Liver (tissue), 3 donors: ENCODE data around the gene PTPRN2.

ENCODE experiments used
- GABPA ChIP-seq, 2 donors: IDR thresholded peaks in 1 of 2; conservative IDR thresholded peaks in 1 of 2; 2 replicates each; pipeline ENCODE4 v1.6.1; 2016; ENCODE audit warnings: antibody characterized with exemption in 2 of 2, mild to moderate bottlenecking in 1 of 2, moderate library complexity in 1 of 2
- SP1 ChIP-seq: IDR thresholded peaks from 2 replicates; pipeline ENCODE4 v1.6.1; 2018; ENCODE audit warnings: antibody characterized with exemption, mild to moderate bottlenecking
- TAF1 ChIP-seq: conservative IDR thresholded peaks from 2 replicates; pipeline ENCODE4 v1.6.1; 2016; ENCODE audit warnings: antibody characterized with exemption, mild to moderate bottlenecking
- YY1 ChIP-seq: IDR thresholded peaks from 2 replicates; pipeline ENCODE4 v1.6.1; 2016; ENCODE audit warnings: antibody characterized with exemption, mild to moderate bottlenecking
- TF ChIP-seq, protein P1 (sequence below): fragments of 150-350 bp; IDR thresholded peaks from 2 replicates; pipeline ENCODE4 v1.5.1; 2017; ENCODE audit warnings: improper control_type of control experiment, low read depth, low read length; ENCODE audit not compliant: missing input control
- TF ChIP-seq, protein P2 (sequence below): IDR thresholded peaks from 2 replicates; pipeline ENCODE4 v1.6.1; 2016; ENCODE audit warnings: antibody characterized with exemption
- donor health status: healthy.
- donor health status: healthy.

DNA sequence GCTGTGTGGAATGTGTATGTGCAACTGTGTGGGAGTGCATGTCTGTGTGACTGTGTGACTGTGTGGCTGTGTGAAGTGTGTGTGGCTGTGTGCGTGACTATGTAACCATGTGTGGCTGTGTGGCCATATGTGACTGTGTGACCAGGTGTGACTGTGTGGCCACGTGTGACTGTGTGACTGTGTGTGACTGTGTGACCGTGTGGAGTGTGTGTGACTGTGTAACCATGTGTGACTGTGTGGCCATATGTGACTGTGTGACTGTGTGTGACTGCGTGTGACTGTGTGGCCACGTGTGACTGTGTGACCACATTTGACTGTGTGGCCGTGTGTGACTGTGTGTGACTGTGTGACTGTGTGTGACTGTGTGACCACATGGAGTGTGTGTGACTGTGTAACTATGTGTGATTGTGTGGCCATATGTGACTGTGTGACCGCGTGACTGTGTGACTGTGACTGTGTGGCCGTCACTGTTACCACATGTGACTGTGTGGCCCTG, 747.9 kb downstream of the PTPRN2 start:
- TF ChIP-seq, protein P1, sequence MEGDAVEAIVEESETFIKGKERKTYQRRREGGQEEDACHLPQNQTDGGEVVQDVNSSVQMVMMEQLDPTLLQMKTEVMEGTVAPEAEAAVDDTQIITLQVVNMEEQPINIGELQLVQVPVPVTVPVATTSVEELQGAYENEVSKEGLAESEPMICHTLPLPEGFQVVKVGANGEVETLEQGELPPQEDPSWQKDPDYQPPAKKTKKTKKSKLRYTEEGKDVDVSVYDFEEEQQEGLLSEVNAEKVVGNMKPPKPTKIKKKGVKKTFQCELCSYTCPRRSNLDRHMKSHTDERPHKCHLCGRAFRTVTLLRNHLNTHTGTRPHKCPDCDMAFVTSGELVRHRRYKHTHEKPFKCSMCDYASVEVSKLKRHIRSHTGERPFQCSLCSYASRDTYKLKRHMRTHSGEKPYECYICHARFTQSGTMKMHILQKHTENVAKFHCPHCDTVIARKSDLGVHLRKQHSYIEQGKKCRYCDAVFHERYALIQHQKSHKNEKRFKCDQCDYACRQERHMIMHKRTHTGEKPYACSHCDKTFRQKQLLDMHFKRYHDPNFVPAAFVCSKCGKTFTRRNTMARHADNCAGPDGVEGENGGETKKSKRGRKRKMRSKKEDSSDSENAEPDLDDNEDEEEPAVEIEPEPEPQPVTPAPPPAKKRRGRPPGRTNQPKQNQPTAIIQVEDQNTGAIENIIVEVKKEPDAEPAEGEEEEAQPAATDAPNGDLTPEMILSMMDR, result no peak
- TF ChIP-seq, protein P2, sequence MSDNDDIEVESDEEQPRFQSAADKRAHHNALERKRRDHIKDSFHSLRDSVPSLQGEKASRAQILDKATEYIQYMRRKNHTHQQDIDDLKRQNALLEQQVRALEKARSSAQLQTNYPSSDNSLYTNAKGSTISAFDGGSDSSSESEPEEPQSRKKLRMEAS, result no peak
- no peak for TF ChIP-seq TAF1
- TF ChIP-seq YY1, result no peak
- no peak for TF ChIP-seq GABPA (IDR thresholded peaks at IDR 0.05 in 1 of 2, conservative IDR thresholded peaks at IDR 0.05 in 1 of 2)
- TF ChIP-seq SP1, result no peak
